GM18526 (cell line): ENCODE data around the gene CELF6.

ENCODE experiments used
- POLR2A ChIP-seq: IDR thresholded peaks from 3 replicates; pipeline ENCODE4 v1.6.1; 2011; ENCODE audit not compliant: insufficient read length; ENCODE audit errors: extremely low read depth

CELF6 gene

GRCh38 chr15:72319985-72320671, at the start of gene CELF6:
Gene CELF6 (minus strand): TSS chr15:72320157. CDS start chr15:72319874, 283 bp downstream.
- no peak for TF ChIP-seq POLR2A

GRCh38 chr15:72368899-72369298, 48.9 kb upstream of the CELF6 start:
- TF ChIP-seq POLR2A: no peak

- no peak for TF ChIP-seq POLR2A
Observed at GRCh38 chr15:72368325-72368724, 48.4 kb upstream of the CELF6 start.

GRCh38 chr15:72365844-72366243, 45.9 kb upstream of the CELF6 start:
- no peak for TF ChIP-seq POLR2A

- no peak for TF ChIP-seq POLR2A
Observed at GRCh38 chr15:72361176-72361575, 41.2 kb upstream of the CELF6 start.

- TF ChIP-seq POLR2A: no peak
Observed at GRCh38 chr15:72358650-72359171, 38.8 kb upstream of the CELF6 start.

GRCh38 chr15:72358121-72358520, 38.2 kb upstream of the CELF6 start:
- TF ChIP-seq POLR2A: no peak

- no peak for TF ChIP-seq POLR2A
Observed at GRCh38 chr15:72354496-72354895, 34.5 kb upstream of the CELF6 start.

GRCh38 chr15:72353266-72353665, 33.3 kb upstream of the CELF6 start:
- no peak for TF ChIP-seq POLR2A

GRCh38 chr15:72345806-72346205, 25.8 kb upstream of the CELF6 start:
- no peak for TF ChIP-seq POLR2A

GRCh38 chr15:72345280-72345679, 25.3 kb upstream of the CELF6 start:
- TF ChIP-seq POLR2A: no peak

- TF ChIP-seq POLR2A: no peak
Observed at GRCh38 chr15:72344602-72345001, 24.6 kb upstream of the CELF6 start.

GRCh38 chr15:72342385-72342784, 22.4 kb upstream of the CELF6 start:
- TF ChIP-seq POLR2A: no peak

- no peak for TF ChIP-seq POLR2A
Observed at GRCh38 chr15:72341361-72341760, 21.4 kb upstream of the CELF6 start.

- no peak for TF ChIP-seq POLR2A
Observed at GRCh38 chr15:72340366-72340765, 20.4 kb upstream of the CELF6 start.

GRCh38 chr15:72339777-72340177, 19.8 kb upstream of the CELF6 start:
- no peak for TF ChIP-seq POLR2A
